PFSK-1 (cell line): Measurements from ENCODE around the gene GNGT2.

Experiments used
- FOXP2 ChIP-seq: optimal IDR thresholded peaks from 2 replicates; pipeline ENCODE3; 2011; ENCODE audit warnings: borderline replicate concordance, control low read depth, inconsistent platforms; ENCODE audit not compliant: insufficient read depth; ENCODE audit errors: extremely low read length, extremely low read depth
- POLR2AphosphoS5 ChIP-seq: IDR thresholded peaks from 2 replicates; pipeline ENCODE4 v1.6.1; 2012; ENCODE audit warnings: low read depth, mild to moderate bottlenecking, control low read depth, low read length, moderate library complexity
- REST ChIP-seq, 2 experiments: IDR thresholded peaks; 2 replicates each; pipeline versions ENCODE4 v1.6.1 to v1.8.0; 2011 to 2012; ENCODE audit warnings: low read depth in 2 of 2, low read length in 2 of 2, control low read depth in 1 of 2, inconsistent platforms in 1 of 2, mild to moderate bottlenecking in 1 of 2, moderate library complexity in 1 of 2; ENCODE audit not compliant: insufficient read depth in 1 of 2
- SIN3A ChIP-seq: IDR thresholded peaks from 2 replicates; pipeline ENCODE4 v1.6.1; 2012; ENCODE audit warnings: mild to moderate bottlenecking, low read length, moderate library complexity, borderline replicate concordance; ENCODE audit not compliant: insufficient read depth
- TAF1 ChIP-seq: IDR thresholded peaks from 2 replicates; pipeline ENCODE4 v1.6.1; 2012; ENCODE audit warnings: low read length, control low read depth, borderline replicate concordance; ENCODE audit not compliant: insufficient read depth

The GNGT2 gene

GRCh38 chr17:49218941-49219913 is 8.9 kb upstream of the GNGT2 start:
- TF ChIP-seq TAF1 = no peak
- TF ChIP-seq FOXP2 = no peak
- TF ChIP-seq REST (IDR thresholded peaks at IDR 0.05; ENCODE audit: insufficient read depth in 1 of 2, low read depth in 2 of 2, low read length in 2 of 2) = no peak
- no peak for TF ChIP-seq POLR2AphosphoS5
- TF ChIP-seq SIN3A = no peak

- TF ChIP-seq TAF1 = no peak
- no peak for TF ChIP-seq POLR2AphosphoS5
- TF ChIP-seq SIN3A = no peak
- no peak for TF ChIP-seq REST (IDR thresholded peaks at IDR 0.05; ENCODE audit: insufficient read depth in 1 of 2, low read depth in 2 of 2, low read length in 2 of 2)
- TF ChIP-seq FOXP2 = no peak
Measured at GRCh38 chr17:49217651-49218413, 7.5 kb upstream of the GNGT2 start.

- TF ChIP-seq TAF1 = no peak
- no peak for TF ChIP-seq POLR2AphosphoS5
- no peak for TF ChIP-seq SIN3A
- TF ChIP-seq FOXP2 = no peak
- TF ChIP-seq REST (IDR thresholded peaks at IDR 0.05; ENCODE audit: insufficient read depth in 1 of 2, low read depth in 2 of 2, low read length in 2 of 2) = no peak
Measured at GRCh38 chr17:49216953-49217650, 6.7 kb upstream of the GNGT2 start.

GRCh38 chr17:49216482-49216881 is 6.1 kb upstream of the GNGT2 start:
- TF ChIP-seq POLR2AphosphoS5 (no peak), SIN3A (no peak), TAF1 (no peak), REST (IDR thresholded peaks at IDR 0.05; ENCODE audit: insufficient read depth in 1 of 2, low read depth in 2 of 2, low read length in 2 of 2) (no peak), FOXP2 (no peak)
